GM18867 (cell line): ENCODE data around the gene SRPK3.
"Not testable (repeated sequence)": the region's sequence is repeated elsewhere in the genome, so short reads cannot be mapped to it uniquely, and the experiment has no call there.

Source experiments
- ATAC-seq: cut with Tn5 transposase; IDR thresholded peaks from one replicate; pipeline ENCODE4 v1.9.1; 2021; ENCODE audit warnings: mild to moderate bottlenecking, moderate library complexity; ENCODE audit not compliant: unreplicated experiment

The SRPK3 gene

GRCh38 chrX:153780678-153781427 is at the start of gene SRPK3:
SRPK3 (plus strand) TSS chrX:153781041; CDS start chrX:153781087, 46 bp downstream.
- no peak for ATAC-seq

GRCh38 chrX:153731117-153731844 is 49.6 kb upstream of the SRPK3 start:
- ATAC-seq = no peak

- no peak for ATAC-seq
Observed at GRCh38 chrX:153731845-153732215, 49.0 kb upstream of the SRPK3 start.

- no peak for ATAC-seq
Observed at GRCh38 chrX:153732401-153732800, 48.4 kb upstream of the SRPK3 start.

GRCh38 chrX:153733651-153734240 is 47.1 kb upstream of the SRPK3 start:
- no peak for ATAC-seq

GRCh38 chrX:153734871-153735270 is 46.0 kb upstream of the SRPK3 start:
- no peak for ATAC-seq

GRCh38 chrX:153735274-153735673 is 45.6 kb upstream of the SRPK3 start:
- ATAC-seq = peak; percentile 60

- no peak for ATAC-seq
Observed at GRCh38 chrX:153736071-153736820, 44.6 kb upstream of the SRPK3 start.

GRCh38 chrX:153736871-153737441 is 43.9 kb upstream of the SRPK3 start:
- no peak for ATAC-seq

- ATAC-seq = no peak
Observed at GRCh38 chrX:153738056-153738605, 42.7 kb upstream of the SRPK3 start.

GRCh38 chrX:153739754-153740486 is 40.9 kb upstream of the SRPK3 start:
- ATAC-seq = no peak

GRCh38 chrX:153740631-153741222 is 40.1 kb upstream of the SRPK3 start:
- ATAC-seq = no peak

GRCh38 chrX:153741446-153741845 is 39.4 kb upstream of the SRPK3 start:
- no peak for ATAC-seq

GRCh38 chrX:153742111-153742510 is 38.7 kb upstream of the SRPK3 start:
- ATAC-seq = not testable (repeated sequence)

GRCh38 chrX:153742796-153743467 is 37.9 kb upstream of the SRPK3 start:
- not testable (repeated sequence) for ATAC-seq

GRCh38 chrX:153743468-153744209 is 37.2 kb upstream of the SRPK3 start:
- ATAC-seq = not testable (repeated sequence)

GRCh38 chrX:153744210-153745066 is 36.4 kb upstream of the SRPK3 start:
- ATAC-seq = no peak
